ENCODE results near the gene IFNL1. TPM values are rescaled to one million over a fixed set of nuclear protein-coding genes. Genes with fewer than 3 reads are reported as not detected.
A peak's percentile ranks its signal among the peaks of the same experiment; 100 is the strongest.
"Not testable (repeated sequence)": the region's sequence is repeated elsewhere in the genome, so short reads cannot be mapped to it uniquely, and the experiment has no call there.

IFNL1 gene
- total RNA-seq, 1 donor from 2014 or later = not detected

DNA sequence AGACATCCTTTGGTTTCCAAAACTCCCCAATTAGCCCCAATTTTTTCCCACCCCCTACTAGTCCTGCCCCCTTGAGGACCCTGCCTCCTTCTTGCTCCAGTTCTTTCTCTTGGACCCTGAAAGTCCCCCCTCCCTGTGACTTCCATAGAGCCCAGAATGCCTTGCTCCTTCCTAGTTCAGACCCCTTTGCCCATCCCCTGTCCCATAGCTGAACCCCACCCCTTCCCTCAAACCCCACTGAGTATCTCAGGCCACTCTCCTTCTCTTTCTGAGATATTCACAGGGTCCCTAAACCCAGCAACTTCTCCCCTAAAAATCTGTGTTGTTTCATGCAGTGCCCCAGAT lies 25.6 kb downstream of the IFNL1 start:
- ATAC-seq (no peak), DNase-seq (ENCODE audit: missing footprints) (no peak)
- intact Hi-C loops (cut with DNase I) = loop anchor here (10.0 kb wide), 1 partner anchor 357 kb away; no protein-coding TSS in a partner anchor

- ATAC-seq = no peak
- intact Hi-C loops (cut with DNase I) = loop anchor here (10.0 kb wide), 1 partner anchor 360 kb away; no protein-coding TSS in a partner anchor
- DNase-seq (ENCODE audit: missing footprints) = no peak
Observed at GRCh38 chr19:39324242-39324842, 28.1 kb downstream of the IFNL1 start.

DNA sequence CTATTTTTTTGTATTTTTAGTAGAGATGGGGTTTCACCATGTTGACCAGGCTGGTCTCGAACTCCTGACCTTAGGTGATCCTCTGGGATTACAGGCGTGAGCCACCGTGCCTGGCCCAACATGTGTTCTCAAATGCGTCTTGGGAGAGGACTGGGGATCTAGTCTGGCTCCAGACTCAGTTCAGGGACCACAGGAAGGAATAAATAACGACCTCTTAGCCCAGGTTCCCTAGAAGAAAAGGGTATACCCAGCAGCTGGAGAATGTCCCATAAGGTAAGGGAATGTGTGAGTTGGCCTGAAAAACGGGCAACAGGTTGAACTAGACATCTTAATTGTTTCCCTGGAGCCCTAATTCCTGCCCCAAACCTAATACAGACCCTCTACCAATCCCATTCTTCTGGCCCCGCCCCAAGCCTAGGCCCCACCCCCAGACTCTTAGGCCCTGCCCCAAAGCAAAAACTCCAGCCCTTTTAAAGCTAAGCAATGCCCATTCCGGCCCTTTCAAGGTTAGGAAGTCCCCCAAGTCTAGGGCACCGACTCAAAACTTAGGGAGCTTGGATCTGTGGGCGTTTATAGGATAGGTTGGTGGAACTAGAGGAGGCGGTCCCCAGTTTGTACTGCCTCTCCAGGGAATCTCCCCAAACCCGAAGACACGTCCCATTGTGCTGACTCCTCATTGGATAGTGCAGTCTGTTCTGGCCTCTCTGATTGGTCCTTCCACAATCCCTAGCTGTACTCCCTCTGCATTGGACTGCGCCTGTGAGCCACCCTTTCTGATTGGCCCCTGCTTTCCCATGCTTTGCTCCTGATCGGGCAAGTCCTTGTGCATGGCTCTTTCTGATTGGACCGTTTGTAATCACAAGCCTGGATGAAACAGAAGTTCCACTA lies 29.8 kb downstream of the IFNL1 start:
- intact Hi-C loops (cut with DNase I) = loop anchor here (10.0 kb wide), 1 partner anchor 361 kb away; no protein-coding TSS in a partner anchor
- ATAC-seq = no peak
- no peak for DNase-seq (ENCODE audit: missing footprints)

DNA sequence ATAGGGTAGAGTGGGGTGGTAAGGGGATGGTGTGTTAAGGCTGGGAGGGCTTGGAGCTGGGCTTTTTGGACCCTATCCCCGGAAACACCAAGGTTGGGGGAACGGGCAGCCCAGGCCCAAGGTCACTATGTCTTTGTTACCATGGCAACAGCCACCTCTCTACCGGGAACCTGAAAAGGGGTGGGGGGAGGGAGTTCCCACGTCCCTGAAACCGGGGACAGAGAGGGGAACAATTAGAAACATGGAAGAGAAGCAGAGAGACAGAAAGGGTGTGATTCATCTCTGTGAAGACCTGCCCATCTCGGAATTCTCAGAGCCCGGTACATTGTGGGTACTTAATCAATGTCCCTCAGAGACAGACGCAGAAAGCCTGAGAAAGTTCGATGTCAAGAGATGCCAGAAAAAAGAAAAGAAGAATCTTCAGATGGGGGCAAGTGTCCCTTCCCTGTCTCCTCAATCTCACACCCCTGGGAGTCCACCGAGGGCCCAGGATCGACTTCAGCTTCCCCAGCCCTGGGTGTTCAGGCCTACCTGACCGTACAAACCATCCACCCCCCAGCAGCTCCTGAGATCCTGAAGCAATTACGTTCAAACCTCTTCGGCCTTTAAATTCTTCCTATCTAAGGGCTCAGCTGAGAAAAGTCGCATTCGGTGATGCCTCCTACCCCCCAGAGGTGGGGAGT lies 31.3 kb downstream of the IFNL1 start:
- DNase-seq (ENCODE audit: missing footprints) (no peak), ATAC-seq (no peak)
- intact Hi-C loops (cut with DNase I) = loop anchor here (1.0 to 10.0 kb wide), 2 partner anchors 205 to 363 kb away; no protein-coding TSS in a partner anchor

GRCh38 chr19:39328046-39328705 lies 32.0 kb downstream of the IFNL1 start:
- intact Hi-C loops (cut with DNase I) = loop anchor here (1.0 to 10.0 kb wide), 2 partner anchors 206 to 363 kb away; no protein-coding TSS in a partner anchor
- ATAC-seq (peak; percentile 59), DNase-seq (ENCODE audit: missing footprints) (peak; percentile 96)

GRCh38 chr19:39329948-39330347 lies 33.7 kb downstream of the IFNL1 start:
- intact Hi-C loops (cut with DNase I) = loop anchor here (10.0 kb wide), 1 partner anchor 365 kb away; no protein-coding TSS in a partner anchor
- no peak for ATAC-seq

DNA sequence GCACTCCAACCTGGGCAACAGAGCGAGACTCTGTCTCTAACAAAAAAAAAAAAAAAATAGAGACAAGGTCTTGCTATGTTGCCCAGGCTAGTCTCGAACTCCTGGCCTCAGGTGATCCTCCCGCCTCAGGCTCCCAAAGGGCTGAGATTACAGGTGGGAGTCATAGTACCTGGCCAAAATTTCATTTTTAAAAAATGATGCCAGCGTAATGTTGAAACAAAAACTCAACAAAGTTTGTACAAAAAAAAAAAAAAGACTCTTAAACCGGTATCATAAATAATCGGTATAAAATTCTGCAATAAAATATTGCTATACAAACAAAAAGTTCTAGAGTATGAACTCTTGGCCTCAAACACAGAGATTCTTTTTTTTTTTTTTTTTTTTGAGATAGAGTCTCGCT lies 36.1 kb downstream of the IFNL1 start:
- intact Hi-C loops (cut with DNase I) = no loop called here
- no peak for ATAC-seq
- DNase-seq (ENCODE audit: missing footprints) = no peak

More at GRCh38 chr19:39329948-39330347, 33.7 kb downstream of the IFNL1 start:
- DNase-seq (ENCODE audit: missing footprints) = no peak

DNA sequence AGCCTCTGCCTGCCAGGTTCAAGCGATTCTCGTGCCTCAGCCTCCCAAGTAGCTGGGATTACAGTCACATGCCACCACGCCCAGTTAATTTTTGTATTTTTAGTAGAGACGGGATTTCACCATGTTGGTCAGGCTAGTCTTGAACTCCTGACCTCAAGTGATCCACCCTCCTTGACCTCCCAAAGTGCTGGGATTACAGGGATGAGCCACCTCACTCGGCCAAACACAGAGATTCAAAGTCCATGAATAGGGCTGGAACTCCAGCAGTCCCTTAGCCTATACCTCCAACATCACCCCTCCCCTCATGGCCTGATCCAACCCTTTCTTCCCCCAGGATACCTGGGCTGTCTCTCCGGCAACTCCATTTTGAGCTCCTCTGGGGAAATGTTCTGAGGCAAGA lies 36.5 kb downstream of the IFNL1 start:
- intact Hi-C loops (cut with DNase I); ATAC-seq: not testable (repeated sequence)

DNA sequence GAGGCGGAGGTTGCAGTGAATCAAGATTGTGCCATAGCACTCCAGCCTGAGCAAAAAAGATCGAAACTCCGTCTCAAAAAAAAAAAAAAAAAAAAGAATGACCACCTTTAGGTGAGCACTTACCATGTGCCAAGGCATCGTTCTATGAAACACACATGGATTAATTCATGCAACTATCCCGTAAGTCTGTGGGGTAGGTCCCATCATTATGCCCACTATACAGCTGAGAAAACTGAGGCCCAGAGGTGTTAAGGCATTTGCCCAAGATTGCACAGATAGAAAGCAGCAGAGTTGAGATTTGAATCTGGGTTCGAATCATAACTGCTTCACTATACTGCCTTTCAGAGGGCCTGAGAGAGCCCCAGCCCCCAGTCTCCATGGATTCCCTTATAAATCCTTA lies 37.3 kb downstream of the IFNL1 start:
- no peak for ATAC-seq
- intact Hi-C loops (cut with DNase I) = no loop called here
- no peak for DNase-seq (ENCODE audit: missing footprints)

More for the DNA sequence above, 36.5 kb downstream of the IFNL1 start:
- not testable (repeated sequence) for DNase-seq (ENCODE audit: missing footprints)

DNA sequence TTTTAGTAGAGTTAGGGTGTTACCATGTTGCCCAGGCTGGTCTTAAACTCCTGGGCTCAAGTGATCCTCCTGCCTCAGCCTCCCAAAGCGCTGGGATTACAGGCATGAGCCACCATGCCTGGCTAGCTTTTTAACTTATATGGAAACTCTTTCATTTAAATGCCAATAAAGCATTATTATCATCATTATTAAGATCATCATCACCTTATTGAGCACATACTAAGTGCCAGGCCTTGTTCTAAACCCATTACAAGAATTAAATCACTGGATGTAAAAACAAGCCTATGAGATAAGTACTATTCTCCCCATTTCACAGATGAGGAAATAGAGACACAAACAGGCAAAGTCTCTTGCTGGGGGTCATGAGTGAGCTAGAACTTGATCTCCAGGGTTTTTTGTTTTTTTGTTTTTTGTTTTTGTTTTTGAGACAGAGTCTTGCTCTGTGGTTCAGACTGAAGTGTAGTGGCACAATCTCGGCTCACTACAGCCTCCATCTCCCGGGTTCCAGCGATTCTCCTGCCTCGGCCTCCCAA lies 38.3 kb downstream of the IFNL1 start:
- DNase-seq (ENCODE audit: missing footprints) (no peak), ATAC-seq (no peak)
- intact Hi-C loops (cut with DNase I) = no loop called here

GRCh38 chr19:39335168-39335548 lies 39.0 kb downstream of the IFNL1 start:
- intact Hi-C loops (cut with DNase I) = no loop called here
- DNase-seq (ENCODE audit: missing footprints) (no peak), ATAC-seq (no peak)

- intact Hi-C loops (cut with DNase I) = no loop called here
- ATAC-seq (no peak), DNase-seq (ENCODE audit: missing footprints) (no peak)
Observed at GRCh38 chr19:39336483-39336882, 40.3 kb downstream of the IFNL1 start.

GRCh38 chr19:39339674-39340073 lies 43.5 kb downstream of the IFNL1 start:
- ATAC-seq = no peak
- DNase-seq (ENCODE audit: missing footprints) = no peak
- intact Hi-C loops (cut with DNase I) = loop anchor here (5.0 kb wide), 3 partner anchors 53 to 193 kb away; partner anchors contain the start of genes EID2B, MED29, PAF1 and PLEKHG2

DNA sequence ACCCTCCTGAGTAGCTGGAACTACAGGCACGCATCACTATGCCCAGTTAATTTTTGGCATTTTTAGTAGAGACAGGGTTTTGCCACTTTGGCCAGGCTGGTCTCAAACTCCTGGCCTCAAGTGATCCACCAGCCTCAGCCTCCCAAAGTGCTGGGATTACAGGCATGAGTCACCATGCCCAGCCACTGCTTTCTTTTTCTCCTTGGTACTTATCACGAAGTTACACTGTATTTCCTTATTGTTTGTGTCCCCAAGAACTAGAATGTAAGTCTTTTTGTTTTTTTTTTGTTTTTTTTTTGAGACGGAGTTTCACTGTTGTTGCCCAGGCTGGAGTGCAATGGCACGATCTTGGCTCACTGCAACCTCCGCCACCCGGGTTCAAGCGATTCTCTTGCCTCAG lies 43.9 kb downstream of the IFNL1 start:
- intact Hi-C loops (cut with DNase I) = loop anchor here (5.0 kb wide), 3 partner anchors 52 to 192 kb away; partner anchors contain the start of genes EID2B, MED29, PAF1 and PLEKHG2
- not testable (repeated sequence) for ATAC-seq; DNase-seq (ENCODE audit: missing footprints)

DNA sequence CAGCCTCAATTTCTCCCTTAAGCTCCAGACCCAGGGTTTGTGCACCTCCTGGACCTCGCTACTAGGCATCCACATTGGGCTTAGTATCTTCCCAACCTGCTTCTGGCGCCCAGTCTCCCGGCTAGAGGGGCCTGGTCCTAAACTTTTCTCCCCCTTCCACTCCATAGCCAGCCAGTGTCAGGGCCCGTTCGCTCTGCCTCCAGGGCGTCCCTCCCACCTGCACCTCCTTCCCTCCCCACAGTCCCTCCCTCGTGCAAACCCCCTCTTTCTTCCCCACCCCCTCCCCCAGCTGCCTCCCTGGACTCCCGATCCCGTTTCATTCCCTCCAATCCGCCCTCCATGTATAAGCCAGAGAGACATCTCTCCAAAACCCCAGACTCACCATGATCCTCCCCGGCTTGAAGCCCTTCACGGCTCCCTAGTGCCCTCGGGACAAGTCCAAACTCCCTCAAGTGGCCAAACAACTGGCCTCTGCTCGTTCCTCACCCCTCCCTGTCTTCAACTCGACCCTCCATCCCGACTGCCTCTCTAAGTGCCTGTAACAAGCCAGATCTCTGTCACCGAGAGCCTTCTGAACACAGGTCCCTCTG lies 45.0 kb downstream of the IFNL1 start:
- intact Hi-C loops (cut with DNase I) = loop anchor here (5.0 kb wide), 3 partner anchors 51 to 191 kb away; partner anchors contain the start of genes EID2B, MED29, PAF1 and PLEKHG2
- DNase-seq (ENCODE audit: missing footprints) (no peak), ATAC-seq (peak; percentile 7)

GRCh38 chr19:39341719-39342604 lies 45.8 kb downstream of the IFNL1 start, which contains the start of gene SAMD4B:
TSS of gene SAMD4B (plus strand) at chr19:39342421. CDS start at chr19:39356894, 14,473 bp downstream.
- peak; percentile 99 for DNase-seq (ENCODE audit: missing footprints)
- peak; percentile 98 for ATAC-seq
- intact Hi-C loops (cut with DNase I) = loop anchor here (1.0 to 5.0 kb wide), 4 partner anchors 30 to 190 kb away; partner anchors contain the start of genes EID2B, MED29, PAF1 and PLEKHG2

All from Right ventricle myocardium inferior (tissue), 1 donor.